C4-2B (cell line): ENCODE results near the gene DUSP16.

Experiments used
- CTCF ChIP-seq: fragments of 450-650 bp; conservative IDR thresholded peaks from 2 replicates; pipeline ENCODE4 v1.5.1; 2017; ENCODE audit warnings: mild to moderate bottlenecking
- ZFX ChIP-seq: fragments of 450-650 bp; IDR thresholded peaks from 2 replicates; pipeline ENCODE4 v1.6.1; 2017

- no peak for TF ChIP-seq CTCF
- TF ChIP-seq ZFX: no peak
Observed at GRCh38 chr12:12456637-12457036, 106.0 kb downstream of the DUSP16 start.
